OCI-LY1 (cell line): ENCODE data around the gene ILDR1.

ENCODE experiments used
- H2AFZ ChIP-seq: fragments of 200-600 bp; sonication (generic), shearing (Covaris generic); 2 replicates; pipeline ENCODE4 v1.6.0; 2014; ENCODE audit warnings: antibody characterized with exemption, mild to moderate bottlenecking, low read length
- H3F3A ChIP-seq: fragments of 200-600 bp; sonication (generic), shearing (Covaris generic); 2 replicates; pipeline ENCODE4 v1.6.0; 2014; ENCODE audit warnings: mild to moderate bottlenecking, antibody characterized with exemption, low read length, moderate library complexity; ENCODE audit not compliant: insufficient read depth
- H3K27ac ChIP-seq: fragments of 200-600 bp; sonication (generic); 2 replicates; pipeline ENCODE4 v1.5.1; 2014; ENCODE audit warnings: low read length, mixed run types, mild to moderate bottlenecking, low read depth; ENCODE audit not compliant: poor library complexity, severe bottlenecking
- H3K27me3 ChIP-seq: fragments of 200-600 bp; sonication (generic); 2 replicates; pipeline ENCODE4 v1.6.0; 2014; ENCODE audit warnings: antibody characterized with exemption, mild to moderate bottlenecking, low read length, moderate library complexity; ENCODE audit not compliant: insufficient read depth
- H3K36me3 ChIP-seq: fragments of 200-600 bp; sonication (generic); 2 replicates; pipeline ENCODE4 v1.6.1; 2014; ENCODE audit warnings: mild to moderate bottlenecking, antibody characterized with exemption, low read length, moderate library complexity, mixed read lengths; ENCODE audit not compliant: insufficient read depth
- H3K4me1 ChIP-seq: fragments of 200-600 bp; sonication (generic); 2 replicates; pipeline ENCODE4 v1.5.1; 2014; ENCODE audit warnings: mild to moderate bottlenecking, low read length, moderate library complexity; ENCODE audit not compliant: insufficient read depth, severe bottlenecking
- H3K4me2 ChIP-seq: fragments of 200-600 bp; sonication (generic), shearing (Covaris generic); 2 replicates; pipeline ENCODE4 v1.6.1; 2014; ENCODE audit warnings: low read length
- H3K4me3 ChIP-seq: fragments of 200-600 bp; sonication (generic); 2 replicates; pipeline ENCODE4 v1.5.1; 2014; ENCODE audit warnings: low read length, low read depth, mild to moderate bottlenecking, mixed read lengths; ENCODE audit not compliant: poor library complexity, severe bottlenecking
- H3K79me2 ChIP-seq: fragments of 200-600 bp; shearing (Covaris generic); 2 replicates; pipeline ENCODE4 v1.6.1; 2016; ENCODE audit warnings: mixed run types, low read length, mixed read lengths; ENCODE audit not compliant: insufficient read depth
- H3K9ac ChIP-seq: fragments of 200-600 bp; sonication (generic), shearing (Covaris generic); 2 replicates; pipeline ENCODE4 v1.6.1; 2014; ENCODE audit warnings: mild to moderate bottlenecking, low read length, mixed read lengths
- H3K9me2 ChIP-seq: fragments of 200-600 bp; sonication (generic), shearing (Covaris generic); 2 replicates; pipeline ENCODE4 v1.6.1; 2014; ENCODE audit warnings: low read depth, mild to moderate bottlenecking, low read length, mixed read lengths
- H3K9me3 ChIP-seq: fragments of 200-600 bp; shearing (Covaris generic); 2 replicates; pipeline ENCODE4 v1.6.1; 2014; ENCODE audit warnings: low read length, mixed read lengths
- H4K20me1 ChIP-seq: fragments of 200-600 bp; sonication (generic), shearing (Covaris generic); 2 replicates; pipeline ENCODE4 v1.6.0; 2016; ENCODE audit warnings: mild to moderate bottlenecking, low read length; ENCODE audit not compliant: insufficient read depth
- CTCF ChIP-seq: fragments of 200-600 bp; sonication (generic), shearing (Covaris generic); IDR thresholded peaks from 2 replicates; pipeline ENCODE4 v1.5.1; 2017; ENCODE audit warnings: mild to moderate bottlenecking, antibody characterized with exemption, low read length, moderate library complexity, mixed read lengths
- EZH2 ChIP-seq: fragments of 200-600 bp; sonication (generic), shearing (Covaris generic); IDR thresholded peaks from 2 replicates; pipeline ENCODE4 v1.8.0; 2017; ENCODE audit warnings: borderline replicate concordance, mixed run types, mild to moderate bottlenecking, antibody characterized with exemption, low read length, moderate library complexity, mixed read lengths

ILDR1 gene

GRCh38 chr3:121975702-121976302 is 46.2 kb downstream of the ILDR1 start:
- Histone ChIP-seq H3K36me3 (no peaks in the 10 kb centered on the region), H3F3A (no peaks in the 10 kb centered on the region), H3K27ac (no peak overlapping the region), H3K79me2 (no peaks in the 10 kb centered on the region), H3K9me2 (no peaks in the 10 kb centered on the region), H3K9me3 (no peaks in the 10 kb centered on the region), H3K4me1 (peaks cover 11% of the 10 kb centered on the region), H3K27me3 (no peaks in the 10 kb centered on the region), H3K4me2 (no peak overlapping the region), H4K20me1 (no peaks in the 10 kb centered on the region), H3K9ac (no peak overlapping the region), H3K4me3 (no peak overlapping the region), H2AFZ (no peak overlapping the region)
- no peak for TF ChIP-seq EZH2
- peak; percentile 14; the same call in 1 of the 2 replicates for TF ChIP-seq CTCF

GRCh38 chr3:121974601-121975111 is 47.4 kb downstream of the ILDR1 start:
- H2AFZ ChIP-seq: no peak overlapping the region
- H3F3A ChIP-seq: no peaks in the 10 kb centered on the region
- no peak overlapping the region for H3K4me2 ChIP-seq
- H3K9ac ChIP-seq: no peak overlapping the region
- H3K36me3 ChIP-seq: no peaks in the 10 kb centered on the region
- no peaks in the 10 kb centered on the region for H3K4me1 ChIP-seq
- no peaks in the 10 kb centered on the region for H4K20me1 ChIP-seq
- TF ChIP-seq EZH2: no peak
- TF ChIP-seq CTCF: no peak
- no peak overlapping the region for H3K4me3 ChIP-seq
- no peaks in the 10 kb centered on the region for H3K27me3 ChIP-seq
- H3K79me2 ChIP-seq: no peaks in the 10 kb centered on the region
- no peak overlapping the region for H3K27ac ChIP-seq
- no peaks in the 10 kb centered on the region for H3K9me2 ChIP-seq
- no peaks in the 10 kb centered on the region for H3K9me3 ChIP-seq

- Histone ChIP-seq H3K9me2 (no peaks in the 10 kb centered on the region), H3K4me2 (no peak overlapping the region), H2AFZ (no peak overlapping the region), H3F3A (no peaks in the 10 kb centered on the region), H4K20me1 (no peaks in the 10 kb centered on the region), H3K27ac (no peak overlapping the region), H3K9me3 (no peaks in the 10 kb centered on the region), H3K4me3 (no peak overlapping the region), H3K36me3 (no peaks in the 10 kb centered on the region), H3K9ac (no peak overlapping the region), H3K4me1 (no peaks in the 10 kb centered on the region), H3K79me2 (no peaks in the 10 kb centered on the region), H3K27me3 (no peaks in the 10 kb centered on the region)
- TF ChIP-seq CTCF (no peak), EZH2 (no peak)
Observed at GRCh38 chr3:121970047-121970446, 52.0 kb downstream of the ILDR1 start.
